ENCODE results near the gene HORMAD1.

GRCh38 chr1:150753416-150753815 is 32.7 kb upstream of the HORMAD1 start:
- TF ChIP-seq CTCF (IDR thresholded peaks at IDR 0.05; ENCODE audit: control extremely low read depth in 1 of 3, insufficient read depth in 1 of 3, low read depth in 1 of 3, low read length in 3 of 3) (no peak), CEBPB (IDR thresholded peaks at IDR 0.05; ENCODE audit: low read depth, low read length) (no peak), E2F6 (IDR thresholded peaks at IDR 0.05) (no peak), CHD2 (IDR thresholded peaks at IDR 0.05; ENCODE audit: low read length) (no peak), POLR2AphosphoS5 (IDR thresholded peaks at IDR 0.05; ENCODE audit: low read depth, low read length) (no peak), TAF1 (IDR thresholded peaks at IDR 0.05; ENCODE audit: low read depth, low read length) (no peak), EZH2 (IDR thresholded peaks at IDR 0.05; ENCODE audit: low read depth, low read length, severe bottlenecking) (no peak), SUZ12 (IDR thresholded peaks at IDR 0.05; ENCODE audit: low read length) (no peak)

Measured in H1 (cell line).